ENCODE results near the gene TSHZ2. TPM values are rescaled to one million over a fixed set of nuclear protein-coding genes. Genes with fewer than 3 reads are reported as not detected.

Gene TSHZ2
- total RNA-seq, 1 experiment from 2014 or later: 0.07 TPM

- TF ChIP-seq, protein P1, sequence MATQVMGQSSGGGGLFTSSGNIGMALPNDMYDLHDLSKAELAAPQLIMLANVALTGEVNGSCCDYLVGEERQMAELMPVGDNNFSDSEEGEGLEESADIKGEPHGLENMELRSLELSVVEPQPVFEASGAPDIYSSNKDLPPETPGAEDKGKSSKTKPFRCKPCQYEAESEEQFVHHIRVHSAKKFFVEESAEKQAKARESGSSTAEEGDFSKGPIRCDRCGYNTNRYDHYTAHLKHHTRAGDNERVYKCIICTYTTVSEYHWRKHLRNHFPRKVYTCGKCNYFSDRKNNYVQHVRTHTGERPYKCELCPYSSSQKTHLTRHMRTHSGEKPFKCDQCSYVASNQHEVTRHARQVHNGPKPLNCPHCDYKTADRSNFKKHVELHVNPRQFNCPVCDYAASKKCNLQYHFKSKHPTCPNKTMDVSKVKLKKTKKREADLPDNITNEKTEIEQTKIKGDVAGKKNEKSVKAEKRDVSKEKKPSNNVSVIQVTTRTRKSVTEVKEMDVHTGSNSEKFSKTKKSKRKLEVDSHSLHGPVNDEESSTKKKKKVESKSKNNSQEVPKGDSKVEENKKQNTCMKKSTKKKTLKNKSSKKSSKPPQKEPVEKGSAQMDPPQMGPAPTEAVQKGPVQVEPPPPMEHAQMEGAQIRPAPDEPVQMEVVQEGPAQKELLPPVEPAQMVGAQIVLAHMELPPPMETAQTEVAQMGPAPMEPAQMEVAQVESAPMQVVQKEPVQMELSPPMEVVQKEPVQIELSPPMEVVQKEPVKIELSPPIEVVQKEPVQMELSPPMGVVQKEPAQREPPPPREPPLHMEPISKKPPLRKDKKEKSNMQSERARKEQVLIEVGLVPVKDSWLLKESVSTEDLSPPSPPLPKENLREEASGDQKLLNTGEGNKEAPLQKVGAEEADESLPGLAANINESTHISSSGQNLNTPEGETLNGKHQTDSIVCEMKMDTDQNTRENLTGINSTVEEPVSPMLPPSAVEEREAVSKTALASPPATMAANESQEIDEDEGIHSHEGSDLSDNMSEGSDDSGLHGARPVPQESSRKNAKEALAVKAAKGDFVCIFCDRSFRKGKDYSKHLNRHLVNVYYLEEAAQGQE (IDR thresholded peaks at IDR 0.05; ENCODE audit: low read depth): no peak
- no peak for TF ChIP-seq ATF3 (IDR thresholded peaks at IDR 0.05)
- TF ChIP-seq SIN3A (IDR thresholded peaks at IDR 0.05; ENCODE audit: low read depth): no peak
- no peak for TF ChIP-seq CEBPB (IDR thresholded peaks at IDR 0.05; ENCODE audit: low read depth)
- TF ChIP-seq ZNF274 (IDR thresholded peaks at IDR 0.05; ENCODE audit: low read depth, low read length): no peak
- TF ChIP-seq SRF (IDR thresholded peaks at IDR 0.05; ENCODE audit: low read depth): no peak
Observed at GRCh38 chr20:53515749-53516148, 543.6 kb downstream of the TSHZ2 start (continued).

- RAD21 ChIA-PET (ENCODE audit: low non-redundant PET in 1 of 2, low total read pairs in 2 of 2, uncharacterized antibody in 2 of 2, unreplicated experiment in 2 of 2): no interaction called here
- BruUV-seq (replicated peaks): no TSS peak
- CTCF ChIA-PET: no interaction called here
- TF ChIP-seq SIN3A (IDR thresholded peaks at IDR 0.05; ENCODE audit: low read depth) (no peak), ZFX (IDR thresholded peaks at IDR 0.05) (no peak), ATF3 (IDR thresholded peaks at IDR 0.05) (no peak), ELF1 (IDR thresholded peaks at IDR 0.05; ENCODE audit: borderline replicate concordance, low read depth) (no peak), YY1 (IDR thresholded peaks at IDR 0.05; ENCODE audit: extremely low read depth, insufficient replicate concordance, low read depth, low read length) (no peak), EZH2 (IDR thresholded peaks at IDR 0.05) (no peak), RAD21 (IDR thresholded peaks at IDR 0.05; ENCODE audit: low read depth) (no peak), POLR2AphosphoS5 (IDR thresholded peaks at IDR 0.05; ENCODE audit: low read depth, low read length) (no peak), FOSL1 (IDR thresholded peaks at IDR 0.05; ENCODE audit: low read depth) (no peak), ZBTB33 (IDR thresholded peaks at IDR 0.05; ENCODE audit: extremely low read depth, insufficient replicate concordance, low read length) (no peak), ZNF274 (IDR thresholded peaks at IDR 0.05; ENCODE audit: low read depth, low read length) (no peak), SP1 (IDR thresholded peaks at IDR 0.05; ENCODE audit: low read depth) (no peak), POLR2A (IDR thresholded peaks at IDR 0.05; ENCODE audit: borderline replicate concordance, extremely low read depth, insufficient read depth, insufficient read length) (no peak), SRF (IDR thresholded peaks at IDR 0.05; ENCODE audit: low read depth) (no peak)
- TF ChIP-seq, protein P2, sequence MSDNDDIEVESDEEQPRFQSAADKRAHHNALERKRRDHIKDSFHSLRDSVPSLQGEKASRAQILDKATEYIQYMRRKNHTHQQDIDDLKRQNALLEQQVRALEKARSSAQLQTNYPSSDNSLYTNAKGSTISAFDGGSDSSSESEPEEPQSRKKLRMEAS (IDR thresholded peaks at IDR 0.05): no peak
- TF ChIP-seq, protein P3, sequence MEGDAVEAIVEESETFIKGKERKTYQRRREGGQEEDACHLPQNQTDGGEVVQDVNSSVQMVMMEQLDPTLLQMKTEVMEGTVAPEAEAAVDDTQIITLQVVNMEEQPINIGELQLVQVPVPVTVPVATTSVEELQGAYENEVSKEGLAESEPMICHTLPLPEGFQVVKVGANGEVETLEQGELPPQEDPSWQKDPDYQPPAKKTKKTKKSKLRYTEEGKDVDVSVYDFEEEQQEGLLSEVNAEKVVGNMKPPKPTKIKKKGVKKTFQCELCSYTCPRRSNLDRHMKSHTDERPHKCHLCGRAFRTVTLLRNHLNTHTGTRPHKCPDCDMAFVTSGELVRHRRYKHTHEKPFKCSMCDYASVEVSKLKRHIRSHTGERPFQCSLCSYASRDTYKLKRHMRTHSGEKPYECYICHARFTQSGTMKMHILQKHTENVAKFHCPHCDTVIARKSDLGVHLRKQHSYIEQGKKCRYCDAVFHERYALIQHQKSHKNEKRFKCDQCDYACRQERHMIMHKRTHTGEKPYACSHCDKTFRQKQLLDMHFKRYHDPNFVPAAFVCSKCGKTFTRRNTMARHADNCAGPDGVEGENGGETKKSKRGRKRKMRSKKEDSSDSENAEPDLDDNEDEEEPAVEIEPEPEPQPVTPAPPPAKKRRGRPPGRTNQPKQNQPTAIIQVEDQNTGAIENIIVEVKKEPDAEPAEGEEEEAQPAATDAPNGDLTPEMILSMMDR (IDR thresholded peaks at IDR 0.05 in 2 of 3, conservative IDR thresholded peaks at IDR 0.05 in 1 of 3; ENCODE audit: borderline replicate concordance in 1 of 3, insufficient read depth in 1 of 3, low read depth in 2 of 3, low read length in 2 of 3): no peak
Observed at GRCh38 chr20:53517146-53517545, 545.0 kb downstream of the TSHZ2 start.

More at GRCh38 chr20:53517146-53517545, 545.0 kb downstream of the TSHZ2 start:
- POLR2A ChIA-PET: interaction anchor here (0.7 kb wide), 1 partner anchor 426 kb away, joined by 6 read pairs; no protein-coding TSS in a partner anchor
- Histone ChIP-seq H4K20me1 (ENCODE audit: insufficient read depth) (no peaks in the 10 kb centered on the region), H3K4me1 (ENCODE audit: control insufficient read depth in 1 of 2, insufficient read depth in 2 of 2, low read length in 2 of 2) (peaks cover 3 to 12% of the 10 kb centered on the region in 2 experiments), H3K9me2 (ENCODE audit: insufficient read depth) (no peaks in the 10 kb centered on the region), H3K9me3 (ENCODE audit: control insufficient read depth in 1 of 2, insufficient read depth in 1 of 2, low read depth in 1 of 2, low read length in 2 of 2) (no peaks in the 10 kb centered on the region), H3K9ac (ENCODE audit: low read length) (no peak overlapping the region), H3K27ac (ENCODE audit: low read depth, low read length) (no peak overlapping the region), H2AFZ (ENCODE audit: low read depth, low read length, poor library complexity, severe bottlenecking) (no peak overlapping the region), H3K79me2 (ENCODE audit: insufficient read depth, low read length) (no peaks in the 10 kb centered on the region), H3K27me3 (ENCODE audit: insufficient read depth, low read length) (no peaks in the 10 kb centered on the region), H3K4me2 (ENCODE audit: low read length) (no peak overlapping the region), H3K4me3 (replicated peaks in 1 of 2; ENCODE audit: low read depth in 1 of 2, low read length in 2 of 2) (no peak overlapping the region), H3K36me3 (ENCODE audit: control insufficient read depth in 1 of 2, insufficient read depth in 2 of 2, low read length in 2 of 2) (no peaks in the 10 kb centered on the region)
- DNase-seq (ENCODE audit: low read depth, low spot score) (no peak), ATAC-seq (no peak)
- intact Hi-C loops (cut with micrococcal nuclease): no loop called here

All from HCT116 (cell line).